HS-5 (cell line): ENCODE measurements around the gene ZNF587B.
A peak's percentile ranks its signal among the peaks of the same experiment; 100 is the strongest.
"Not testable (repeated sequence)": the region's sequence is repeated elsewhere in the genome, so short reads cannot be mapped to it uniquely, and the experiment has no call there.

Source experiments
- DNase-seq: peaks from one replicate; pipeline ENCODE4 v3.0.0-alpha.2; 2012; ENCODE audit warnings: low read depth

The ZNF587B gene

DNA sequence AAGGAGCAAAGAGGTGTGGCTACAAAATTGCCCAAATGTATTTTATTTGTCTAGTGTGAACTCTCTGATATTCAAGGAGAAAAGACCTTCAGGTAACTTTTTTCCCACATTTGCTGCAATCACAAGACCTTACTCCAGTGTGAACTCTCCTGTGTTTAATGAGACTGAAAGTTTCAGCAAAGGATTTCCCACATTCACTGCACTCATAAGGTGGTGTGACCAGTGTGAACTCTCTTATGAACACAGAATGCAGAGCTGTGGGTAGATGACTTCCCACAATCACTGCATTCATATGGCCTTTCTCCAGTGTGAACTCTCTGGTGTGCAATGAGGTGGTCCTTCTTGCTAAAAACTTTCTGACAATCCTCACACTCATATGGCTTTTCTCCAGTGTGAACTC, 42.4 kb downstream of the ZNF587B start:
- no peak for DNase-seq

GRCh38 chr19:57873883-57874799, 44.0 kb downstream of the ZNF587B start:
- DNase-seq: not testable (repeated sequence)

DNA sequence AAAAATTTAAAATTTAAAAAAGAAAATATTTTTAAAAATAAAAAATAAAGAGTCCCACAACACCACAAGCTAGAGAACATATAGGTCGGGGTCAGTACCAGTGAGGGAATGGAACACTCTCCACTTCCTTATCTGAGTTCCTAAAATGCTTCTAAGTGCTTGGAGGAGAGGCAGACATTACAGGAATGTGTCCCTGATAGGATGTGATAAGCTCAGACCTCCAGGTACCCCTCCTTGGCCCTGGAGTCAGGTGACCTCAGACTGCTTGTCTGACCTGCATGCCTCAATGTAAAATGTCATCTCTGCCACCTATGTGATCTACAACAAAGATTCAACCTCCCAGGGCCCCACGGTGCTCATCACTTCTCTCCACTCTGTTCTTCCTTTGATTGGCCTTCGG, 55.9 kb downstream of the ZNF587B start:
- no peak for DNase-seq

DNA sequence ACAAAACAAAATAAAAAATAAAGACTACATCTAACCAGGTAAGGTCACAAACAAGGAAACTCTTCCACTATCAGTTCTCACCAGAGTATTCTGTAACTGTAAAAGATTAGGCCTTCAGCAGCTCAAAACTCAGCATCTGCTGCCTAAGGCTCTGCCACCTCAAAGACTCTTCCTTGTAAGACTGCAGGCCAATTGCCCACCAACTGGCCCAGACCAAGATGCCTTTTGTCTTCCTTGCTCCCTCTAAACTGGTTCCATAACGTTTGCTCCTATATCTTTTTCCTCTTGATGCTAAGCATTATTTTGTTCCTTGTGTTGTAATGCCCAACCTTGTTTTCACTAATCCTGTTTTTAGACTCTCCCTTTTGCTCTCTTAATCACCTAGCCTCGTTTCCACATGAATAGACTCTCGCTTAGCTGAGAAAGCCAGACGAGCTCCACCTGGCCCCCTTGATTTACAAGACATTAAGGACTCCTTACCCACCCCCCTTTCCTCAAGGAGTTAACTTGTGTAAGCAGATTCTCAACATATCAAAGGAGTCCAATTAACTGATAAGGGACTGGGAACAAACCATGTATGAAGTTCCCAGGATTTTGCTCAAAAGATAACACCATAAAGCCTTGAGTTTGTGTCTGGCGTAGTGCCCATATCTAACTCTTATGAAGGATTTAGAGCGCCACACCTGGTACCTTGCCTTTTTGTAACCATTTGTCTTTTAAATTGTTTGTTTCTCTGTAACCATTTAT, 57.3 kb downstream of the ZNF587B start:
- DNase-seq: no peak

DNA sequence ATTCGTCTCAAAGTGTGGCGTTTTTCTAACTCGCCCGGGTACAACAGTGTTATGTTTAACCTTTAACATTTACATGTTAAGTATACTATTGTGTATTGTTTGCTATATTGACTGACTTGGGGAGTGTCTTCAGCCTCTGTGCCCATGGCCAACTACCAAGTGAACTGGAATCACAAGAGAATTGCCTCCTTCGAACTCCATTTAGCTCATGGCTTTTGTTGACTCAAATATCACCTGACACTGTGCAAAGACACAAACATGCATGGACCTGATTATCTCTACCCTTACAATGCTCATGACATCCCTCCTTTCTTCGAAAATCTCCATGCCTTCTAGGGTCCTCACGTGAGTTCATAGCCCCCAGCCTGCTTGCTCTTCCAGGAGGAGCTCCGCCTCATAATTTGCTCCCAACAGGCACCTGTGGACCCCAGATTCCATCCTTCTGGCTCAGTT, 58.0 kb downstream of the ZNF587B start:
- DNase-seq: no peak

DNA sequence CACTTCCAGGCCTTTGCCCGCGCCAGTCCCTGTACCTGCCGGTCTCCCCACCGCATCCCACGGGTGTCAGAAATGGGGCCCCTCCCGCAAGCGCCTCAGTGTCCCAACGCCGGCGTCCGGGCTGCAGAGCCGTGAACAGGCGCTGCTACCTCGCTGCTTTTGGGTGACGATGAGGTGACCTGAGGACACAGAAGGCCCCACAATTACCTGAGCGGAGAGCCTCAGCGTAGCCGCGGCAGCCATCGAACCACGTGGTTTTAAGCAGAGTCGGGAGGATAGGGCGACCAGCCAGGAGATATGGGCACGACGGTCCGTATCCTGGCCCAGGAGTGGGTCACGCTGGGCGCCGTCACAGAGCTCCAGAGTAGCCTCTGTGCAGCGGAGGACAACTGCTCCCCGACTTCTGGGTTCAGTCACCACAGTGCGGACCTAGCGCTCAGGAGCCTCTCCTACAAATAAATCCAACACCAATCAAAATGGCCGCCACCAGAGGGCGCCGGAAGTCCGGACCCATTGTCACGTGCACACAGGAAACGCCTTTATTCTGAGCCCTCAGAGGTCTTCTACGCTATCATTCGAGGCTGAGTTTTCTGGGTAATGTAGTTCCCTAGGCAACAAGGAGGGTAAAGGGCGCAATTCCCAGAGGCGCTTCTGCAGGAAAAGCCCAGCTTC, 58.6 kb downstream of the ZNF587B start, which contains the start of gene ZNF814:
Gene ZNF814, minus strand, starts transcription at position 478 of the 672 bp plus-strand sequence. Its CDS starts 235 bp downstream, at position 243.
- peak; percentile 22 for DNase-seq

DNA sequence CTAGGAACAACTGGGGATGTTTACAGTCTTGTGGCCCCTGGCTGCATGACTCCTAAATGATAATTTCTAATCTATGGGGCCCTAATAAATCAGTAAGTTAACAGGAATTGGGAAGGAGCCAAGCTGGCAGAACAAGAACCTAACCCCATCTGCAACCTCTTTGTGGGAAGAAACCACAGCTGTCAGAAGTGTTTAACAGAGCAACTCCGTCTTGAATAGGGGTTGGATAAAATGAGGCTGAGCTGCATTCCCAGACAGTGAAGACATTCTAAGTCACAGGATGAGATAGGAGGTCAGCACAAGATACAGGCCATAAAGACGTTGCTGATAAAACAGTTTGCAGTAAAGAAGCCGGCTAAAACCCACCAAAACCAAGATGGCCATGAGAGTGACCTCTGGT, 60.6 kb downstream of the ZNF587B start:
- DNase-seq: not testable (repeated sequence)
